Measurements from ENCODE around the gene TXNDC16. TPM values are rescaled to one million over a fixed set of nuclear protein-coding genes. Genes with fewer than 3 reads are reported as not detected.

TXNDC16 gene
- total RNA-seq, 1 donor from 2014 or later, result 5.9 TPM

DNA sequence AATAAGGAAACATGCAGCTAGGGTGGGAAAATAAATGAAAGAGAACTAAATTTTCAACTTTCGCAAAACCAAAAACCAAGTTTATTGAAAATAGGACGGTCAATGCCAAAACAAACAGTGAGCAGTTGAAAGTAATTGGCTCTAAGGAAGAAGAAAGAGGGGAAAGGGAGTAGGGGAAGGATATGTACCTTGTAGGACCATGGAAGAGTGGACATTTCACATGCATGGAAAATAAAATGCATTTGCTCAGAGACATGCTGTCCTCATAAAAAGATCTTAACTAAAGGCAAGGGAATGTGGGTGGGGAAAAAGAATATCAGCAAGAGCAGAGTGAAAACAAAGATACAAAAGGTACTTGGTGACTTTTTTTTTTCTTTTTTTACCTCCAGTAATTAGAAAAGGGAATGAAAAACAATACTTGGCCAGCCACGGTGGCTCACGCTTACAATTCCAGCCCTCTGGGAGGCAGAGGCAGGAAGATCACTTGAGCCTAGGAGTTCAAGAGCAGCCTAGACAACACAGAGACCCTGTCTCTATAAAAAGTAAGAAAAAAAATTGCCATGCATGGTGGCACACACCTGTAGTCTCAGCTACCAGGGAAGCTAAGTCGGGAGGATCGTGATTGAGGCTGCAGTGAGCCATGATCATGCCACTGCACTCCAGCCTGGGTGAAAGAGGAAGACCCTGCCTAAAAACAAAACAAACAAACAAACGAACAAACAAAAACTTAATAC is 6.6 kb downstream of the TXNDC16 start:
- H3K27ac ChIP-seq, result peak overlapping the region; percentile 10
- no peak for TF ChIP-seq POLR2A (IDR thresholded peaks at IDR 0.05)
- TF ChIP-seq, protein P1, sequence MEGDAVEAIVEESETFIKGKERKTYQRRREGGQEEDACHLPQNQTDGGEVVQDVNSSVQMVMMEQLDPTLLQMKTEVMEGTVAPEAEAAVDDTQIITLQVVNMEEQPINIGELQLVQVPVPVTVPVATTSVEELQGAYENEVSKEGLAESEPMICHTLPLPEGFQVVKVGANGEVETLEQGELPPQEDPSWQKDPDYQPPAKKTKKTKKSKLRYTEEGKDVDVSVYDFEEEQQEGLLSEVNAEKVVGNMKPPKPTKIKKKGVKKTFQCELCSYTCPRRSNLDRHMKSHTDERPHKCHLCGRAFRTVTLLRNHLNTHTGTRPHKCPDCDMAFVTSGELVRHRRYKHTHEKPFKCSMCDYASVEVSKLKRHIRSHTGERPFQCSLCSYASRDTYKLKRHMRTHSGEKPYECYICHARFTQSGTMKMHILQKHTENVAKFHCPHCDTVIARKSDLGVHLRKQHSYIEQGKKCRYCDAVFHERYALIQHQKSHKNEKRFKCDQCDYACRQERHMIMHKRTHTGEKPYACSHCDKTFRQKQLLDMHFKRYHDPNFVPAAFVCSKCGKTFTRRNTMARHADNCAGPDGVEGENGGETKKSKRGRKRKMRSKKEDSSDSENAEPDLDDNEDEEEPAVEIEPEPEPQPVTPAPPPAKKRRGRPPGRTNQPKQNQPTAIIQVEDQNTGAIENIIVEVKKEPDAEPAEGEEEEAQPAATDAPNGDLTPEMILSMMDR (IDR thresholded peaks at IDR 0.05), result no peak
- TF ChIP-seq POLR2AphosphoS5 (IDR thresholded peaks at IDR 0.05; ENCODE audit: insufficient read depth in 1 of 2, low read depth in 1 of 2), result no peak
- DNase-seq (ENCODE audit: extremely low spot score in 2 of 2), result no peak

DNA sequence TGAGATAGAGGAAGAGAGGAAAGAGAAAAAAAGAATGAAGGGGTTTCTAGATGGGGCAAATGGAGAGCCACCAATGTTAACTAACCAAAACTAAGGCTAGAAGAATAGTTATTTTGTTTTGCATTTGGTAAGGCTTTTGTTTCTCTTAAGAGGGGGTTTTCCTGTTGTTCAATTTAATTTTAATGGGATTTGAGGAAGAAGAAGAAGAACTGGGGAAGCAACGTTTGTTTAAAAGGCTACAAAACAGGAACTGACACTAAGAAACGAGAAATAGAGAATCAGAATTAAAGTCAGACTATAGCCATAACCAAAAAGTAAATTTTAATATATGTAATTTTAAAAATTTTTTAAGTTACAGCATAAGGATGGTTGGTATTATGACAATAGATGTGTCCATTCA is 13.7 kb downstream of the TXNDC16 start:
- DNase-seq (ENCODE audit: extremely low spot score in 2 of 2), result no peak
- intact Hi-C loops (cut with DNase I), result no loop called here
- TF ChIP-seq POLR2AphosphoS5 (IDR thresholded peaks at IDR 0.05; ENCODE audit: insufficient read depth in 1 of 2, low read depth in 1 of 2) (no peak), POLR2A (IDR thresholded peaks at IDR 0.05) (no peak)
- TF ChIP-seq, protein P1 (IDR thresholded peaks at IDR 0.05), result no peak
- no peak overlapping the region for H3K4me3 ChIP-seq
- H3K27ac ChIP-seq, result no peak overlapping the region
- no peaks in the 10 kb centered on the region for H3K27me3 ChIP-seq
- H3K4me1 ChIP-seq, result no peaks in the 10 kb centered on the region
- H3K9me3 ChIP-seq, result no peaks in the 10 kb centered on the region
- peaks cover 0 to 6% of the 10 kb centered on the region in 2 donors for H3K36me3 ChIP-seq

More for the DNA sequence above, 6.6 kb downstream of the TXNDC16 start:
- H3K4me1 ChIP-seq, result peaks cover 10% of the 10 kb centered on the region
- intact Hi-C loops (cut with DNase I), result no loop called here
- H3K9me3 ChIP-seq, result no peaks in the 10 kb centered on the region
- no peaks in the 10 kb centered on the region for H3K36me3 ChIP-seq
- H3K4me3 ChIP-seq, result no peak overlapping the region
- H3K27me3 ChIP-seq, result no peaks in the 10 kb centered on the region

DNA sequence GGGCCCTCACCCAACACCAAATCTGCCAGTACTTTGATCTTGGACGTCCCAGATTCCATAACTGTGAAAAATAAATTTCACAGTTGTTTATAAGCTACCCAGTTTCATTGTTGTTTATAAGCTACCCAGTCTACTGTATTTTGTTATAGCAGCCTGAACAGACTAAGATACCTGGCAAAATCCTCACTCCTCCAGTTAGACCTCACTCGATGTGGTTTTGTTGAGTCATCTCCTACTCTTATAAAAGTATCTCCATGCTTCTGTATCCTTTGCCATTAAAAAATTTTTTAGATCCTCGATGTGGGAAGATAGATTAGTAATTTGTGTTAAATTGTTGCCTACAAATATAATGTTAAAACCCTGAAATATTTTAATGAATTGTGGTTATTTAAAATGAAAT is 16.0 kb downstream of the TXNDC16 start:
- no peak for DNase-seq (ENCODE audit: extremely low spot score in 2 of 2)
- H3K4me3 ChIP-seq, result no peak overlapping the region
- H3K27me3 ChIP-seq, result no peaks in the 10 kb centered on the region
- H3K9me3 ChIP-seq, result no peaks in the 10 kb centered on the region
- H3K36me3 ChIP-seq, result peaks cover 0 to 6% of the 10 kb centered on the region in 2 donors
- no peaks in the 10 kb centered on the region for H3K4me1 ChIP-seq
- H3K27ac ChIP-seq, result no peak overlapping the region
- TF ChIP-seq, protein P1 (IDR thresholded peaks at IDR 0.05), result no peak
- TF ChIP-seq POLR2AphosphoS5 (IDR thresholded peaks at IDR 0.05; ENCODE audit: insufficient read depth in 1 of 2, low read depth in 1 of 2), result no peak
- intact Hi-C loops (cut with DNase I), result no loop called here

DNA sequence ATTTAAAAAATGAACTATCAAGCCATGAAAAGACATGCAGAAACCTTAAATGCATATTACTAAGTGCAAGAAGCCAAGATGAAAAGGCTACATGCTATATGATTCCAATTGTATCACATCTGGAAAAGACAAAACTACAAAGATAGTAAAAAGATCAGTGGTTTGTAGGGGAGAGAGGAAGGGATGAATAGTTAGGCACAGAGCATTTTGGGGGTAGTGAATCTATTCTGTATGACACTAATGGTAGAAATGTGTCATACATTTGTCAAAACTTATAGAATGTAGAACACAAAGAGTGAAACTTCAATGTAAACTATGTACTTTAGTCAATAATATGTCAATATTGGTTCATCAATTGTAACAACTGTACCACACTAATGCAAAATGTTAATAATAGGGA is 20.8 kb downstream of the TXNDC16 start:
- H3K9me3 ChIP-seq, result no peaks in the 10 kb centered on the region
- peaks cover 0 to 6% of the 10 kb centered on the region in 2 donors for H3K36me3 ChIP-seq
- H3K4me3 ChIP-seq, result no peak overlapping the region
- DNase-seq (ENCODE audit: extremely low spot score in 2 of 2), result no peak
- intact Hi-C loops (cut with DNase I), result no loop called here
- no peak overlapping the region for H3K27ac ChIP-seq
- no peaks in the 10 kb centered on the region for H3K4me1 ChIP-seq
- H3K27me3 ChIP-seq, result no peaks in the 10 kb centered on the region
- TF ChIP-seq POLR2A (IDR thresholded peaks at IDR 0.05) (no peak), POLR2AphosphoS5 (IDR thresholded peaks at IDR 0.05; ENCODE audit: insufficient read depth in 1 of 2, low read depth in 1 of 2) (no peak)

DNA sequence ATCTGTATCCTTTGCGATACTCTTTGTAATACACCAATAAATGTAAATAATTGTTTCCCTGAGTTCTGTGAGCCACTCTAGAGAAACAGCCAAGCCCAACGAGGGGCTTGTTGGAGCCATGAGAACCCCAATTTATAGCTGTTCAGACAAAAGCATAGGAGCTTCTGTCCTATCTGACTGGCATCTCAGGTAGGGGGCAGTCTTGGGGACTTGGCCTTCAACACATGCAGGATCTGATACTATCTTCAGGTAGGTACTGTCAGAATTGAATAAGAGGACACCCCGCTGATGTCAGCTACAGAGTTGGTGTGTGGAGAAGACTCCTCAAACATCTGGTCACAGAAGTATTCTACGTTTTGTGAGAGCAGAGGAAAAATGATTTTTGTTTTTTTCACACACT is 25.3 kb downstream of the TXNDC16 start:
- intact Hi-C loops (cut with DNase I), result loop anchor here (5.0 kb wide), 1 partner anchor 1770 kb away; no protein-coding TSS in a partner anchor
- H3K27ac ChIP-seq, result no peak overlapping the region

More for the DNA sequence above, 25.3 kb downstream of the TXNDC16 start:
- TF ChIP-seq, protein P1 (IDR thresholded peaks at IDR 0.05), result no peak
- TF ChIP-seq POLR2AphosphoS5 (IDR thresholded peaks at IDR 0.05; ENCODE audit: insufficient read depth in 1 of 2, low read depth in 1 of 2) (no peak), POLR2A (IDR thresholded peaks at IDR 0.05) (no peak)
- H3K9me3 ChIP-seq, result no peaks in the 10 kb centered on the region
- H3K27me3 ChIP-seq, result no peaks in the 10 kb centered on the region
- no peak overlapping the region for H3K4me3 ChIP-seq
- H3K4me1 ChIP-seq, result no peaks in the 10 kb centered on the region
- H3K36me3 ChIP-seq, result no peaks in the 10 kb centered on the region
- no peak for DNase-seq (ENCODE audit: extremely low spot score in 2 of 2)
